Urinary bladder (tissue), 4 donors: Measurements from ENCODE around the gene SLC38A8. TPM values are rescaled to one million over a fixed set of nuclear protein-coding genes. Genes with fewer than 3 reads are reported as not detected.

Source experiments
- DNase-seq: peaks from one replicate; pipeline ENCODE4 v3.0.0-alpha.2; 2015; ENCODE audit errors: extremely low spot score
- H3K27ac ChIP-seq: one replicate; pipeline ENCODE4 v1.5.1; 2013; ENCODE audit warnings: low read depth, mild to moderate bottlenecking, moderate library complexity
- H3K36me3 ChIP-seq: one replicate; pipeline ENCODE4 v1.6.1; 2013; ENCODE audit warnings: mild to moderate bottlenecking, moderate library complexity; ENCODE audit not compliant: insufficient read depth
- H3K4me1 ChIP-seq: one replicate; pipeline ENCODE4 v1.6.1; 2013; ENCODE audit warnings: mild to moderate bottlenecking, moderate library complexity; ENCODE audit not compliant: insufficient read depth
- H3K4me3 ChIP-seq: one replicate; pipeline ENCODE4 v1.5.1; 2013; ENCODE audit warnings: low read depth, low read length
- WGBS: extraction: QIAGEN DNeasy Blood & Tissue Kit; methylation state at CpG from one replicate; pipeline ENCODE4 v1.1.7; 2013; 5-methylcytosine and 5-hydroxymethylcytosine counted together
- polyA plus RNA-seq: library from polyadenylated mRNA; stranded (reverse); fragments of 200-250 nt; gene quantifications from one replicate; pipeline ENCODE4 v1.2.3, GENCODE V29; 2013
- total RNA-seq: library from RNA; depleted of rRNA; stranded (reverse); fragments of >200 nt; gene quantifications from one replicate; pipeline ENCODE4 v1.2.3, GENCODE V29; 2014
- donor health status: healthy with polysubstance abuse.
- donor health status: healthy.

The SLC38A8 gene
- total and polyA plus RNA-seq, 2 donors, result not detected

- Histone ChIP-seq H3K4me1 (no peaks in the 10 kb centered on the region), H3K27ac (no peak overlapping the region), H3K4me3 (no peak overlapping the region), H3K36me3 (no peaks in the 10 kb centered on the region)
- 86% methylated on average over 7 of the region's 7 CpGs for WGBS
- no peak for DNase-seq
Measured at GRCh38 chr16:84001726-84002125, 40.9 kb downstream of the SLC38A8 start.

GRCh38 chr16:84000989-84001642 lies 41.5 kb downstream of the SLC38A8 start:
- no peaks in the 10 kb centered on the region for H3K36me3 ChIP-seq
- H3K27ac ChIP-seq, result no peak overlapping the region
- no peak overlapping the region for H3K4me3 ChIP-seq
- no peaks in the 10 kb centered on the region for H3K4me1 ChIP-seq
- WGBS, result 62% methylated on average over 13 of the region's 13 CpGs
- DNase-seq, result no peak

GRCh38 chr16:83998091-83998490 lies 44.5 kb downstream of the SLC38A8 start:
- Histone ChIP-seq H3K36me3 (no peaks in the 10 kb centered on the region), H3K27ac (no peak overlapping the region), H3K4me1 (no peaks in the 10 kb centered on the region), H3K4me3 (no peak overlapping the region)
- WGBS, result 90% methylated on average over 13 of the region's 13 CpGs
- DNase-seq, result no peak

GRCh38 chr16:83996481-83997252 lies 45.9 kb downstream of the SLC38A8 start:
- 89% methylated on average over 15 of the region's 15 CpGs for WGBS
- no peak for DNase-seq
- H3K36me3 ChIP-seq, result no peaks in the 10 kb centered on the region
- no peaks in the 10 kb centered on the region for H3K4me1 ChIP-seq
- H3K27ac ChIP-seq, result no peak overlapping the region
- no peak overlapping the region for H3K4me3 ChIP-seq

- Histone ChIP-seq H3K36me3 (no peaks in the 10 kb centered on the region), H3K4me1 (no peaks in the 10 kb centered on the region), H3K27ac (no peak overlapping the region), H3K4me3 (no peak overlapping the region)
- WGBS, result 10% methylated on average over 21 of the region's 21 CpGs
- no peak for DNase-seq
Measured at GRCh38 chr16:83995754-83996153, 46.8 kb downstream of the SLC38A8 start.

- 86% methylated on average over 13 of the region's 13 CpGs for WGBS
- DNase-seq, result no peak
- Histone ChIP-seq H3K36me3 (no peaks in the 10 kb centered on the region), H3K4me3 (no peak overlapping the region), H3K27ac (no peak overlapping the region), H3K4me1 (no peaks in the 10 kb centered on the region)
Measured at GRCh38 chr16:83994703-83995102, 47.9 kb downstream of the SLC38A8 start.

- H3K36me3 ChIP-seq, result no peaks in the 10 kb centered on the region
- 90% methylated on average over 8 of the region's 8 CpGs for WGBS
- H3K27ac ChIP-seq, result no peak overlapping the region
- H3K4me1 ChIP-seq, result no peaks in the 10 kb centered on the region
- H3K4me3 ChIP-seq, result no peak overlapping the region
- DNase-seq, result no peak
Measured at GRCh38 chr16:83994087-83994486, 48.5 kb downstream of the SLC38A8 start.

GRCh38 chr16:83992624-83993023 lies 50.0 kb downstream of the SLC38A8 start:
- Histone ChIP-seq H3K4me3 (no peak overlapping the region), H3K36me3 (no peaks in the 10 kb centered on the region), H3K27ac (no peak overlapping the region), H3K4me1 (no peaks in the 10 kb centered on the region)
- no peak for DNase-seq
- WGBS, result 62% methylated on average over 6 of the region's 6 CpGs

- Histone ChIP-seq H3K4me3 (no peak overlapping the region), H3K36me3 (no peaks in the 10 kb centered on the region), H3K4me1 (no peaks in the 10 kb centered on the region), H3K27ac (no peak overlapping the region)
- DNase-seq, result no peak
- WGBS, result 89% methylated on average over 11 of the region's 11 CpGs
Measured at GRCh38 chr16:83990492-83990891, 52.1 kb downstream of the SLC38A8 start.

- WGBS, result 83% methylated on average over 8 of the region's 8 CpGs
- DNase-seq, result no peak
- Histone ChIP-seq H3K4me1 (no peaks in the 10 kb centered on the region), H3K27ac (no peak overlapping the region), H3K36me3 (no peaks in the 10 kb centered on the region), H3K4me3 (no peak overlapping the region)
Measured at GRCh38 chr16:83989300-83989699, 53.3 kb downstream of the SLC38A8 start.

- no peaks in the 10 kb centered on the region for H3K4me1 ChIP-seq
- no peak overlapping the region for H3K4me3 ChIP-seq
- no peak for DNase-seq
- no peak overlapping the region for H3K27ac ChIP-seq
- WGBS, result 56% methylated on average over 4 of the region's 4 CpGs
- H3K36me3 ChIP-seq, result no peaks in the 10 kb centered on the region
Measured at GRCh38 chr16:83983491-83983890, 59.1 kb downstream of the SLC38A8 start.

- no peak overlapping the region for H3K27ac ChIP-seq
- H3K4me1 ChIP-seq, result no peaks in the 10 kb centered on the region
- no peak overlapping the region for H3K4me3 ChIP-seq
- H3K36me3 ChIP-seq, result no peaks in the 10 kb centered on the region
- DNase-seq, result no peak
- 96% methylated on average over 8 of the region's 8 CpGs for WGBS
Measured at GRCh38 chr16:83981799-83982198, 60.8 kb downstream of the SLC38A8 start.

- DNase-seq, result no peak
- H3K36me3 ChIP-seq, result no peaks in the 10 kb centered on the region
- 96% methylated on average over 2 of the region's 2 CpGs for WGBS
Measured at GRCh38 chr16:83980794-83981193, 61.8 kb downstream of the SLC38A8 start.

GRCh38 chr16:83979441-83979840 lies 63.2 kb downstream of the SLC38A8 start:
- no peak for DNase-seq
- 92% methylated on average over 7 of the region's 7 CpGs for WGBS

More at GRCh38 chr16:83980794-83981193, 61.8 kb downstream of the SLC38A8 start:
- no peaks in the 10 kb centered on the region for H3K4me1 ChIP-seq
- no peak overlapping the region for H3K4me3 ChIP-seq
- H3K27ac ChIP-seq, result no peak overlapping the region

More at GRCh38 chr16:83979441-83979840, 63.2 kb downstream of the SLC38A8 start:
- no peak overlapping the region for H3K27ac ChIP-seq
- no peaks in the 10 kb centered on the region for H3K4me1 ChIP-seq
- no peaks in the 10 kb centered on the region for H3K36me3 ChIP-seq
- H3K4me3 ChIP-seq, result no peak overlapping the region
